Measurements from ENCODE around the gene AK2.
"Not testable (repeated sequence)": the region's sequence is repeated elsewhere in the genome, so short reads cannot be mapped to it uniquely, and the experiment has no call there.

The AK2 gene

DNA sequence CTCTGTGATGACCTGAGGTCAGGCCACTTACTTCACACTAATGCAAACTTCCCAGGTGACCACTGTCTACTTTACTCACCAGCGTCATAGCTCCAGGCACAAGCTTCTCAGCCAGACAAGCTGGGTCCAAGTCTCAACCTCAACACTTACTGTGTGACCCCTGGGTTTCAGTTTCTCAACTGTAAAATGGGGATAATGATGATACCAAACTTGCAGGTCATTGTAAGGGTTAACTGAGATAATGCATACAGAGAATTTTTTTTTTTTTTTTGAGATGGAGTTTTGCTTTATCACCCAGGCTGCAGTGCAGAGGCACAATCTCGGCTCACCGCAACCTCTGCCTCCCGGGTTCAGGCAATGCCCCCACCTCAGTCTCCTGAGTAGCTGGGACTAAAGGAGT lies 34.7 kb downstream of the AK2 start:
- TF ChIP-seq, protein P1, sequence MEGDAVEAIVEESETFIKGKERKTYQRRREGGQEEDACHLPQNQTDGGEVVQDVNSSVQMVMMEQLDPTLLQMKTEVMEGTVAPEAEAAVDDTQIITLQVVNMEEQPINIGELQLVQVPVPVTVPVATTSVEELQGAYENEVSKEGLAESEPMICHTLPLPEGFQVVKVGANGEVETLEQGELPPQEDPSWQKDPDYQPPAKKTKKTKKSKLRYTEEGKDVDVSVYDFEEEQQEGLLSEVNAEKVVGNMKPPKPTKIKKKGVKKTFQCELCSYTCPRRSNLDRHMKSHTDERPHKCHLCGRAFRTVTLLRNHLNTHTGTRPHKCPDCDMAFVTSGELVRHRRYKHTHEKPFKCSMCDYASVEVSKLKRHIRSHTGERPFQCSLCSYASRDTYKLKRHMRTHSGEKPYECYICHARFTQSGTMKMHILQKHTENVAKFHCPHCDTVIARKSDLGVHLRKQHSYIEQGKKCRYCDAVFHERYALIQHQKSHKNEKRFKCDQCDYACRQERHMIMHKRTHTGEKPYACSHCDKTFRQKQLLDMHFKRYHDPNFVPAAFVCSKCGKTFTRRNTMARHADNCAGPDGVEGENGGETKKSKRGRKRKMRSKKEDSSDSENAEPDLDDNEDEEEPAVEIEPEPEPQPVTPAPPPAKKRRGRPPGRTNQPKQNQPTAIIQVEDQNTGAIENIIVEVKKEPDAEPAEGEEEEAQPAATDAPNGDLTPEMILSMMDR (conservative IDR thresholded peaks at IDR 0.05), result no peak
- no peak overlapping the region for H3K27ac ChIP-seq

DNA sequence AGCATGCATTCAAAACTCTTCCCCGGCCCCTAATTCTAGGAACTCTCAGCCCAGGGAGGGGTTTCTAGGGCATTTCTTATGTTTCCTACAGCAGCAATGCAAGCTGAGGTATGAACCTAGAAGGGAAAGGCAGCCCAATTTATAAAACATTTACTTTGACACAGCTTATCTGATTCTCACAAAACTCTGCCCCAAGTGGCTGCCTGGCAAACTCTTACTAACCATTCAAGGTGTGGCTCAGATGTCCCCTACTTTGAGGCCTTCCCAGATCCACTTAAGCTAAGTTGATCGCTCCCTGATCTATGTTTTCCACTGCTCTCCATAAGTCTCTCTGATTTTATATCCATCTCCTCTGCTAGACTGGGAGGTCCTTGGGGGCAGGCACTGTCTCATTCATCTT lies 35.4 kb downstream of the AK2 start:
- H3K27ac ChIP-seq, result no peak overlapping the region
- TF ChIP-seq, protein P1 (conservative IDR thresholded peaks at IDR 0.05), result 0 out of 2 replicates have a peak, but pooled peaks have one; percentile 17

DNA sequence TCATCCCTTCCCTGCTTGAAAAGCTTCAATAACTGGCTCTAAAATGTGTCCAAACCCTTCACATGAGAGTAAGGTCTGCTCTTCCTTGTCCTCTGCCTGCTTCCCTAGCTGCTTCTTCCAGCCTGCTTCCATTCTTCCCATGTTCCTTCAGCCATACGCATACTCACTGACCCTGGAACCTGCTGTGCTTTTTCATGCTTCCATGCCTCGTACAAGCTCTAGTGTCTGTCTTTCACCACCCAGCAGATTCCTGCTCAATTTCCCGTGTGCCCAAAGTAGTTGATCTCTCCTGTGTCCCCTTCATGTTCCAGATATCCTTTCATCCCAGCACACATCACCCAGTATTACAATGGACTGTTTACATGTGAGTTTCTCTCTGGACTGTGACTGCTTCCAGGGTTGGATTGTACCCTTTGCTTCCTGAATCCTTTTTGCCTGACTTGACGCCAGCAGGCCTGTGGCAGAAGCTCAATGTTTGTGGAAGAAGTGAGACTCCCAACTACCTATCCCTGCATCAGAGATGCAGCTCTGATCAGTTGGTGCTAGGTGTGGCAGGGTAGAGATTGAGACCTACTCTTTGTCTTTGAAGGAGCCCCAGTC lies 36.2 kb downstream of the AK2 start:
- TF ChIP-seq, protein P1 (conservative IDR thresholded peaks at IDR 0.05), result no peak

DNA sequence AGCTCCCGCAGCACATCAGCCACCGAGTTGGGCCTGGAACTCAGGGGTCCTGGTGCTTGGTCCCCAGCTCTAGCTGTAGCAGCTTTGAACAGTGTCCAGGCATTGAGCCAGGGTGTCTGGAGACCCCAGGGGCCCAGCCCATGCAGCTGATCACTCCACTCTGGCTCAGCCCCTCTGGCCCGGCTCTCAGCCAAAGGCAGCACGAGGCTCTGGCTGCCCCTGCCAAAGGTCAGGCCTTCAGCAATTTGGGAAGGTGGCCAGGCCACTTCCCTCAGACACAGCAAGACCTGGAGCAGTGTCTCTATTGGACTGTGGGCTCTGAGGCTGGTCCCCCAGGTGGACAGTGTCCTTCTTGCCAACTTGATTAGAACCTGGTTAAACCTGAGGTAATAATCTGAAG lies 37.7 kb downstream of the AK2 start:
- TF ChIP-seq, protein P1 (conservative IDR thresholded peaks at IDR 0.05), result no peak
- H3K27ac ChIP-seq, result no peak overlapping the region

More for the DNA sequence above, 36.2 kb downstream of the AK2 start:
- no peak overlapping the region for H3K27ac ChIP-seq

DNA sequence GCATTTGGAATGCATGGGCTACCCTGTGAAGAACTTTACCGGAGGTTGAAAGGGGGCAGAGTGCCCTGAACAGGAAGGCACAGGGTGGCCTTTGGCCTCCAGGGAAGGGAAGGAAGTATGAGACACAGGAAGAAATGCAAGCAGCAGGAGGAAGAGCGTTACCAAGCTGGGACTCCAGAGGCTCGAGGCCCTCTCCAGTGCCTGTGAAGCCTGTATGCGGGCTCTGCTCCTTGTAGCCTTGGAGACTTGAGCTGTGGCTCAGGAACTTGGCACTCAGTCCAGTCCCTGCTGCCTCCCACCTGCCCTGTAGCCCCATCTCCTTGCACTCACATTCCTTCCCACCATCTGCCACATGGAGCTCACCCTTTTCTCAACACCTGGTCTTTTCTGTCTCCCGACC lies 38.6 kb downstream of the AK2 start:
- TF ChIP-seq, protein P1 (conservative IDR thresholded peaks at IDR 0.05), result no peak
- H3K27ac ChIP-seq, result no peak overlapping the region

DNA sequence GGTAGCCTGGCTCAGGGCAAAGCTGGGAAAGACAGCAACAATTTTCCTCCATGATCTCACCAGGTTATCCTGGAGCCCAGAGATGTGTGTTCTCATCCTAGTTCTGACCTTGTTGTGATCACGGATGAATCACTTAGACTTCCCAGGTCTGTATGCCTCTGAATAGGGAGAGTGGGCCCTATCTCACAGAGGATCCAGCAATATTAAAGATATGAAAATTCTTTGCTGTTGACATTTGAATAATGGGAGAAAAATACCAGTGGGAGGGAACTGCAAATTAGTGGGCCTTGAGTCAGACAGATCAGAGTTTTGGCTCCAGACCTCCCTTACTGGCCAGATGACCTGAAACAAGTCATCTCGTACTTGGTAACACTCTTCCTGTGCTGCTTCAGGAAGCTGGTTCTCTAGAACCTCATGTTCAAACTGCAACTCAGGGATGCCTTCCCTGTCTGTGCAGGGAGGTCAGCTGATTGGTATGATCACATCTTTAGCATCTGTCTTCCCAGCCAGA lies 39.2 kb downstream of the AK2 start:
- H3K27ac ChIP-seq, result no peak overlapping the region
- TF ChIP-seq, protein P1 (conservative IDR thresholded peaks at IDR 0.05), result no peak

DNA sequence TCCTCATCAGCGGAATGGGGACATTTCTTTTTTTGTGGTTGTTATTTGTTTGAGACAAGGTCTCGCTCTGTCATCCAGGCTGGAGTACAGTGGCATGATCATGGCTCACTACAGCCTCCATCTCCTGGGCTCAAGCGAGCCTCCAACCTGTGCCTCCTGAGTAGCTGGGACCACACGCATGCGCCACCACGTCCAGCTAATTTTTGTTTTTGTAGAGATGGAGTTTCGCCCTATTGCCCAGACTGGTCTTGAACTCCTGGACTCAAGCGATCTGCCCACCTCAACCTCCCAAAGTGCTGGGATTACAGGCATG lies 43.4 kb downstream of the AK2 start:
- not testable (repeated sequence) for H3K27ac ChIP-seq

DNA sequence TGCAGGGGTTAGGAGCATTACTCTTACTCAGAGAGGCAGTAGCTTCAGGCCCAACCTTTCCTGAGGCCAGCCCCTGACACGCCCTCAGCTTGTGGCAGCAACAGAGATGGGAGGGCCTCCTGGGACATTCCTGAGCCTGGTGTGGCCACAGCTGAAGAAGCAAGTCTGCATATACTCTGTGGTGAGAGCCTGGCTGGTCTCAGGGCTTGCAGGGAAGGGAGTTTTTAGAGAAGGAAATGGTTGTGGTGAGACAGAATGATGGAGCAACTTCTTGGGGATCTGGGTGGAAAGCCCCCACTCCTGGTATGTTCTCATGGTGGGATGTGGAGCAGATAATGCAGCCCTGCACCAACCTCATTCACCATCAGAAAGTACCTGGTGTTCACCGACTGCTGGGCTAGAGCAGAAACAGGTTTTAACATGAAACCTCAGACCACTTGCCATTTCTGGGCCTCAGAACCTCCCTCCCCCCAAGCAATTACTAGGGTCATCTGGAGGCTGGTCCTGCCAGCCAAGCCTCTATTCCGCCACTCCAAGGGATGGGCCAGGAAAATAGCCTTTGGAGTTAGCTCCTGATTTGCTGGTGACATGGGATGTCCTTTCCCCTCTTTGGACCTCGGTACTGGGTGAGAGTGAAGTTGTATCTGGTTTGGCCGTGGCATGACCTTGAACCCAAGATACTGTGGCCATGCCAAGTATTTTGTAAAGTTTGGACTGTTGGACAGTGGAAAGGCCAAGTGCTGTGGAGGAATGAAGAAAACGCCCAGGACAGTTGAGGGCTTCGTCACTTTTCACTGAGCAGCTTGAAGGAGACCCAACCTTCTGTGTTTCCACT lies 44.0 kb downstream of the AK2 start:
- TF ChIP-seq, protein P1 (conservative IDR thresholded peaks at IDR 0.05), result no peak
- no peak overlapping the region for H3K27ac ChIP-seq

Data from VCaP (cell line).